Measurements from ENCODE around the gene CFAP410.
A peak's percentile ranks its signal among the peaks of the same experiment; 100 is the strongest.

Gene CFAP410

DNA sequence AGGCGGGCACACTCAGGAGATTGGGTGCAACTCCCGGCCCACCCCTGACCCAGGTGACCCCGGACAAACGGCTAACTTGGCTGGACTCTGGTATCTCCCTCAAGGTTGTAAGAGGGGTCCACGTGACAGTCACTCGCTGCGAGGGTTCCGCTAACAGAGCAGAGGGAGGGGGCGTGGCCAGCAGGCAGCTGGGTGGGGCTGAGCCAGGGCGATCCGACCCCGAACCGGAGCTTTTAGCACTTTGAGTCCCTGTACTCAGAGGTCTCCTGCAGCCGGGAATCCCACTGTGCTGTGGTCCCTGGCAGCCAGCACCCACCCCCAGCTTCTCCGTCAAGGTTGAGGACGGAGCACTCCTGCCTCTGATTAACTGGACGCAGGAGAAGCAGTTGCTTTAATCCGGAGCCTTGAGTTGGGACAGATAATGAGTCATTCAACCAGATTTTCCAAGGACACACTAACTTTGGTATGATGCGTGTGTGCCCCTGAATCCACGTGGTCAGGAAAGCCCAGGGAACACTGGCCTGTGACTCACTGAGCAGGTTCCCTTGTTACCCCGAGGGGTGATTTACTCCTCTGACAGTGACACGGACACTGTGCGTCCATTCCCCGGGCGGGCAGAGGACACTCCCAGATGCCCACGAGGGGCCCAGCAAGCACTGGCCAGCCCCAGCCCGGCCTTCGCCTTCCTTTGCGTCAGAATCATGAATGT is 31.0 kb upstream of the CFAP410 start:
- ATAC-seq = peak; percentile 52

DNA sequence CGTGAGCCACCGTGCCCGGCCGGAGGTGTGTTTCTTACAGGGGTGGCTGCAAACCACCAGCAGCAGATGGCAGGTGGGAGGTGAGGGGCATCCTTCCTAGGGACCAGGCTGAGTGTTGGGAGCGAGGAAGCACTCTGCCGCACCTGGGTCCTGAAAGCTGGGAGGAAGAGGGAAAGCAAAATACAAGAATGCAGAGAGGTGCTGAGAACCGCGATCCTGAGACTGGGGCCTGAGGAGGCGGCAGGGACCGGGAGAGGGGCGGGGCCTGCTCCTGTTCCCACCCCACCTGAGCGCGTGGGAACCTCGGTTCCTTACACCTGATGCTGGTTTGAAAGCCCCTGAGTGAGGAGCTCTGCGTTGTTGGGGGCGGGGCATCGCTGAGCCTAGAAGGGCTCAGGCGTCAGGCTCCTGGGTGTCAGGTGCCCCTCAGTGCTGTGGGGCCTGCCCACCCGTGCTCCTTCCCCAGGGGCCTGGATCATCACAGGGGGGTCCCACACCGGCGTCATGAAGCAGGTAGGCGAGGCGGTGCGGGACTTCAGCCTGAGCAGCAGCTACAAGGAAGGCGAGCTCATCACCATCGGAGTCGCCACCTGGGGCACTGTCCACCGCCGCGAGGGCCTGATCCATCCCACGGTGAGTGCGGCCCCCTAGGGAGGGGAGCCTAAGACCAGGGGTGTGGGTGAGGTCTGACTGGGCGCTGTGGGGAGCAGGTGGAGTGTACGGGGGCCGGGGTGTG is 29.7 kb upstream of the CFAP410 start:
- TF ChIP-seq PPARA (CRISPR knock-in tag; IDR thresholded peaks at IDR 0.05; ENCODE audit: borderline replicate concordance) (no peak), ZFP3 (CRISPR knock-in tag; IDR thresholded peaks at IDR 0.05) (no peak)
- TF ChIP-seq, protein P1, sequence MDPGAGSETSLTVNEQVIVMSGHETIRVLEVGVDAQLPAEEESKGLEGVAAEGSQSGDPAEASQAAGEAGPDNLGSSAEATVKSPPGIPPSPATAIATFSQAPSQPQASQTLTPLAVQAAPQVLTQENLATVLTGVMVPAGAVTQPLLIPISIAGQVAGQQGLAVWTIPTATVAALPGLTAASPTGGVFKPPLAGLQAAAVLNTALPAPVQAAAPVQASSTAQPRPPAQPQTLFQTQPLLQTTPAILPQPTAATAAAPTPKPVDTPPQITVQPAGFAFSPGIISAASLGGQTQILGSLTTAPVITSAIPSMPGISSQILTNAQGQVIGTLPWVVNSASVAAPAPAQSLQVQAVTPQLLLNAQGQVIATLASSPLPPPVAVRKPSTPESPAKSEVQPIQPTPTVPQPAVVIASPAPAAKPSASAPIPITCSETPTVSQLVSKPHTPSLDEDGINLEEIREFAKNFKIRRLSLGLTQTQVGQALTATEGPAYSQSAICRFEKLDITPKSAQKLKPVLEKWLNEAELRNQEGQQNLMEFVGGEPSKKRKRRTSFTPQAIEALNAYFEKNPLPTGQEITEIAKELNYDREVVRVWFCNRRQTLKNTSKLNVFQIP (CRISPR knock-in tag; IDR thresholded peaks at IDR 0.05; ENCODE audit: borderline replicate concordance, low read depth) = no peak
- ATAC-seq = peak; percentile 48; the same call in 2 of the 3 replicates

More for the DNA sequence above, 31.0 kb upstream of the CFAP410 start:
- no peak for TF ChIP-seq CSDC2 (CRISPR knock-in tag; IDR thresholded peaks at IDR 0.05)
- TF ChIP-seq, protein P2, sequence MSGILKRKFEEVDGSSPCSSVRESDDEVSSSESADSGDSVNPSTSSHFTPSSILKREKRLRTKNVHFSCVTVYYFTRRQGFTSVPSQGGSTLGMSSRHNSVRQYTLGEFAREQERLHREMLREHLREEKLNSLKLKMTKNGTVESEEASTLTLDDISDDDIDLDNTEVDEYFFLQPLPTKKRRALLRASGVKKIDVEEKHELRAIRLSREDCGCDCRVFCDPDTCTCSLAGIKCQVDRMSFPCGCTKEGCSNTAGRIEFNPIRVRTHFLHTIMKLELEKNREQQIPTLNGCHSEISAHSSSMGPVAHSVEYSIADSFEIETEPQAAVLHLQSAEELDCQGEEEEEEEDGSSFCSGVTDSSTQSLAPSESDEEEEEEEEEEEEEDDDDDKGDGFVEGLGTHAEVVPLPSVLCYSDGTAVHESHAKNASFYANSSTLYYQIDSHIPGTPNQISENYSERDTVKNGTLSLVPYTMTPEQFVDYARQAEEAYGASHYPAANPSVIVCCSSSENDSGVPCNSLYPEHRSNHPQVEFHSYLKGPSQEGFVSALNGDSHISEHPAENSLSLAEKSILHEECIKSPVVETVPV (CRISPR knock-in tag; IDR thresholded peaks at IDR 0.05) = no peak
- TF ChIP-seq ZNF565 (CRISPR knock-in tag; conservative IDR thresholded peaks at IDR 0.05; ENCODE audit: low read depth) = no peak
- no peak for TF ChIP-seq PPARA (CRISPR knock-in tag; IDR thresholded peaks at IDR 0.05; ENCODE audit: borderline replicate concordance)
- no peak for TF ChIP-seq ZC3H10 (CRISPR knock-in tag; IDR thresholded peaks at IDR 0.05)
- no peak for TF ChIP-seq GLIS3 (CRISPR knock-in tag; IDR thresholded peaks at IDR 0.05)
- no peak for TF ChIP-seq ESRRG (CRISPR knock-in tag; IDR thresholded peaks at IDR 0.05)
- TF ChIP-seq, protein P3, sequence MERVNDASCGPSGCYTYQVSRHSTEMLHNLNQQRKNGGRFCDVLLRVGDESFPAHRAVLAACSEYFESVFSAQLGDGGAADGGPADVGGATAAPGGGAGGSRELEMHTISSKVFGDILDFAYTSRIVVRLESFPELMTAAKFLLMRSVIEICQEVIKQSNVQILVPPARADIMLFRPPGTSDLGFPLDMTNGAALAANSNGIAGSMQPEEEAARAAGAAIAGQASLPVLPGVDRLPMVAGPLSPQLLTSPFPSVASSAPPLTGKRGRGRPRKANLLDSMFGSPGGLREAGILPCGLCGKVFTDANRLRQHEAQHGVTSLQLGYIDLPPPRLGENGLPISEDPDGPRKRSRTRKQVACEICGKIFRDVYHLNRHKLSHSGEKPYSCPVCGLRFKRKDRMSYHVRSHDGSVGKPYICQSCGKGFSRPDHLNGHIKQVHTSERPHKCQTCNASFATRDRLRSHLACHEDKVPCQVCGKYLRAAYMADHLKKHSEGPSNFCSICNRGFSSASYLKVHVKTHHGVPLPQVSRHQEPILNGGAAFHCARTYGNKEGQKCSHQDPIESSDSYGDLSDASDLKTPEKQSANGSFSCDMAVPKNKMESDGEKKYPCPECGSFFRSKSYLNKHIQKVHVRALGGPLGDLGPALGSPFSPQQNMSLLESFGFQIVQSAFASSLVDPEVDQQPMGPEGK (CRISPR knock-in tag; IDR thresholded peaks at IDR 0.05; ENCODE audit: borderline replicate concordance) = no peak
- TF ChIP-seq, protein P4, sequence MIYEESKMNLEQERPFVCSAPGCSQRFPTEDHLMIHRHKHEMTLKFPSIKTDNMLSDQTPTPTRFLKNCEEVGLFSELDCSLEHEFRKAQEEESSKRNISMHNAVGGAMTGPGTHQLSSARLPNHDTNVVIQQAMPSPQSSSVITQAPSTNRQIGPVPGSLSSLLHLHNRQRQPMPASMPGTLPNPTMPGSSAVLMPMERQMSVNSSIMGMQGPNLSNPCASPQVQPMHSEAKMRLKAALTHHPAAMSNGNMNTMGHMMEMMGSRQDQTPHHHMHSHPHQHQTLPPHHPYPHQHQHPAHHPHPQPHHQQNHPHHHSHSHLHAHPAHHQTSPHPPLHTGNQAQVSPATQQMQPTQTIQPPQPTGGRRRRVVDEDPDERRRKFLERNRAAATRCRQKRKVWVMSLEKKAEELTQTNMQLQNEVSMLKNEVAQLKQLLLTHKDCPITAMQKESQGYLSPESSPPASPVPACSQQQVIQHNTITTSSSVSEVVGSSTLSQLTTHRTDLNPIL (CRISPR knock-in tag; IDR thresholded peaks at IDR 0.05; ENCODE audit: low read depth) = no peak
- TF ChIP-seq SNAI2 (CRISPR knock-in tag; IDR thresholded peaks at IDR 0.05) = no peak
- no peak for TF ChIP-seq ISL1 (CRISPR knock-in tag; IDR thresholded peaks at IDR 0.05)
- TF ChIP-seq OSR1 (CRISPR knock-in tag; IDR thresholded peaks at IDR 0.05) = no peak
- no peak for TF ChIP-seq ZFP30 (CRISPR knock-in tag; IDR thresholded peaks at IDR 0.05)
- TF ChIP-seq TOX (CRISPR knock-in tag; IDR thresholded peaks at IDR 0.05; ENCODE audit: borderline replicate concordance) = no peak
- TF ChIP-seq RARB (CRISPR knock-in tag; IDR thresholded peaks at IDR 0.05) = no peak
- TF ChIP-seq ZNF8 (CRISPR knock-in tag; IDR thresholded peaks at IDR 0.05) = no peak
- no peak for TF ChIP-seq TCF4 (CRISPR knock-in tag; IDR thresholded peaks at IDR 0.05; ENCODE audit: borderline replicate concordance)
- no peak for TF ChIP-seq ZFP3 (CRISPR knock-in tag; IDR thresholded peaks at IDR 0.05)

DNA sequence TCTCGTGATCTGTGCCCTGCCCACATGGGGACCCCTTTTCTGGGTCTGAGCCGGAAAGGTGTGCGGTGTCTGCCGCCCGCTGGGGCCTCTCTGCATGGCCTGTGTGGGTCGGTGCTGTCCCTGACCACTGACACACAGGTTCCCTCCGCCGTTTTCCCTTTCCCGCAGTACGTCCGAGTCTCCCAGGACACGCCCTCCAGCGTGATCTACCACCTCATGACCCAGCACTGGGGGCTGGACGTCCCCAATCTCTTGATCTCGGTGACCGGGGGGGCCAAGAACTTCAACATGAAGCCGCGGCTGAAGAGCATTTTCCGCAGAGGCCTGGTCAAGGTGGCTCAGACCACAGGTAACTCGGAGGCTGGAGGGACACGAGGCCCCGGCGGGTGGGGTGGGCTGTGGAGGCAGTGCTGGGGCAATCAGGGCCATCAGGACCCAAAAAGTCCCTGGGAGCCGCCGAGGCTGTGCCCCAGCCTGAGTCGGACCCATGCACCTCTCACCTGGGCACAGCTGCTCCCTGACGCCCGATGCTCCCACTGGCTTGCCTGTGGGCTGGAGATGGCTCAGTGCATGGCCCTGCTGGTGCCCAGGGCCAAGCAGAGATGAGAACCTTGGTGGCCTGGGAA is 27.5 kb upstream of the CFAP410 start:
- TF ChIP-seq RARB (CRISPR knock-in tag; IDR thresholded peaks at IDR 0.05) = no peak
- TF ChIP-seq ARNTL (CRISPR knock-in tag; IDR thresholded peaks at IDR 0.05; ENCODE audit: borderline replicate concordance, low read depth) = no peak
- ATAC-seq = no peak

DNA sequence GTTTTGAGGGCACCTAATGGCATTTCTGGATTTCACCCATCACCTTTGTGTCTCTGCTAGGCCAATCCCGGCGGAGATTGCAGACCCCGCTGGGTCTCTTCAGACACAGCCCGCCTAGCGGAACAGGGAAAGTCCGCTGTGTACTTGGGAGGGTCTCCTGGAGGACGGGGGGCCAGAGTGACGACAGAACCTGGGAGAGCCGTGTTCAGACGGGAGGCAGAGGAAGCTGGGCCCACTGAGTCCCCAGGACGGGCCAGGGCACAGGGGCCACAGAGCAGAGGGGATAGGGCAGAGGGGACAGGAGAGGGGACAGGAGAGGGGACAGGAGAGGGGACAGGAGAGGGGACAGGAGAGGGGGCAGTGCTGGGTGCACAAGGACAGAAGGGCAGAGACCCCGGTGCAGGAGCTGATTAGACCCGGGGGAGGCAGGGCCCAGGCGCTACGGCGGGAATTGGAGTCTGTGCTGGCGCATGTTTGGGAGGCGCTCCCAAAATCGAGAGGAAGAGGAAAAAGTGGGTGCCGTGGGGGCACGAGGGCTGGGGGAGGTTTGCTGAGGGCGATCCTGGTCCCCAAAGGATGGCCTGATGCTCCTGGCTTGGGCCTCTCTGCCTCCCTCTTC is 26.9 kb upstream of the CFAP410 start:
- TF ChIP-seq CSDC2 (CRISPR knock-in tag; IDR thresholded peaks at IDR 0.05) = no peak
- TF ChIP-seq, protein P5, sequence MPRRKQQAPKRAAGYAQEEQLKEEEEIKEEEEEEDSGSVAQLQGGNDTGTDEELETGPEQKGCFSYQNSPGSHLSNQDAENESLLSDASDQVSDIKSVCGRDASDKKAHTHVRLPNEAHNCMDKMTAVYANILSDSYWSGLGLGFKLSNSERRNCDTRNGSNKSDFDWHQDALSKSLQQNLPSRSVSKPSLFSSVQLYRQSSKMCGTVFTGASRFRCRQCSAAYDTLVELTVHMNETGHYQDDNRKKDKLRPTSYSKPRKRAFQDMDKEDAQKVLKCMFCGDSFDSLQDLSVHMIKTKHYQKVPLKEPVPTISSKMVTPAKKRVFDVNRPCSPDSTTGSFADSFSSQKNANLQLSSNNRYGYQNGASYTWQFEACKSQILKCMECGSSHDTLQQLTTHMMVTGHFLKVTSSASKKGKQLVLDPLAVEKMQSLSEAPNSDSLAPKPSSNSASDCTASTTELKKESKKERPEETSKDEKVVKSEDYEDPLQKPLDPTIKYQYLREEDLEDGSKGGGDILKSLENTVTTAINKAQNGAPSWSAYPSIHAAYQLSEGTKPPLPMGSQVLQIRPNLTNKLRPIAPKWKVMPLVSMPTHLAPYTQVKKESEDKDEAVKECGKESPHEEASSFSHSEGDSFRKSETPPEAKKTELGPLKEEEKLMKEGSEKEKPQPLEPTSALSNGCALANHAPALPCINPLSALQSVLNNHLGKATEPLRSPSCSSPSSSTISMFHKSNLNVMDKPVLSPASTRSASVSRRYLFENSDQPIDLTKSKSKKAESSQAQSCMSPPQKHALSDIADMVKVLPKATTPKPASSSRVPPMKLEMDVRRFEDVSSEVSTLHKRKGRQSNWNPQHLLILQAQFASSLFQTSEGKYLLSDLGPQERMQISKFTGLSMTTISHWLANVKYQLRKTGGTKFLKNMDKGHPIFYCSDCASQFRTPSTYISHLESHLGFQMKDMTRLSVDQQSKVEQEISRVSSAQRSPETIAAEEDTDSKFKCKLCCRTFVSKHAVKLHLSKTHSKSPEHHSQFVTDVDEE (CRISPR knock-in tag; IDR thresholded peaks at IDR 0.05) = no peak
- TF ChIP-seq, protein P2 (CRISPR knock-in tag; IDR thresholded peaks at IDR 0.05) = no peak
- ATAC-seq = no peak
